GM15510 (cell line): ENCODE measurements around the gene RAP2A.

ENCODE experiments used
- POLR2A ChIP-seq: IDR thresholded peaks from 3 replicates; pipeline ENCODE4 v1.6.1; 2011; ENCODE audit warnings: borderline replicate concordance; ENCODE audit not compliant: insufficient read length; ENCODE audit errors: extremely low read depth

The RAP2A gene

GRCh38 chr13:97403893-97404750, 29.8 kb upstream of the RAP2A start:
- no peak for TF ChIP-seq POLR2A

GRCh38 chr13:97407540-97407939, 26.4 kb upstream of the RAP2A start:
- no peak for TF ChIP-seq POLR2A

- TF ChIP-seq POLR2A: no peak
Observed at GRCh38 chr13:97408938-97409337, 25.0 kb upstream of the RAP2A start.

DNA sequence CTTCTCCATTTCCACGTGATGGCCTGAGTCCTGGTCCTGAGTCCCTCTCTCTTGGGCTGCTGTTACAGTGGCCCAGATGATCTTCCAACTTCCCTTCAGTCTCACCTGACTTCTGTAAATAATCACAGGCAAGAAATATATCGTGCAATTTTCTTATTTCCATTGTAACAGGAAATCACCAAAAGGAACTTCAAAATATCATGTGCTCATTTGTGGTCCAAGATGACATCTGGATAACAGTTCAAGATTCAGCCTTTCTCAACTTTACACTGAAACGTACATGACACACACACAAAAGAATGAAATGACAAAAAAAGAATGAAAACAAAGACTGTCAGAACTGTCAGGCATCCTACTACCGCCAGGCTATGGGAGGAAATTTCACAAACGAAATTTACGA, 22.0 kb upstream of the RAP2A start:
- TF ChIP-seq POLR2A: no peak

DNA sequence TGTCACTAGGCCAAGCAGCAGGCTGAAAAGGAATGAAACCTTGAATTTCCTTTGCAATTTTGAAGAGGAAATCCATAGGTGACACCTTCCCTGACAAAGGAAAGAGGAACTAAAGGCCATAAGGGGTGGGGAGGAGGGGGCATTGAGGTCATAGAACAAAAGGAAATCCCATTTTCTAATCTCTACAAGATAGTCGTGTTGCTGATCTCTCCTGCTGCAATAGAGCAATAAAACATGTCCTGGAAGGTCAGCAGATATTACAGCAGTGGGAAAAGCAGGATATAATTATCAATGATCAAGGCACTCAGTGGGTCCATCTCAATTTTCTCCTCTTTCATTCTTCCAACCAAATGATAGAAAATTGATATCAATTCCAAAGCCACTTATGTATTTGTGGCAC, 20.3 kb upstream of the RAP2A start:
- TF ChIP-seq POLR2A: no peak

- no peak for TF ChIP-seq POLR2A
Observed at GRCh38 chr13:97414392-97414791, 19.6 kb upstream of the RAP2A start.

GRCh38 chr13:97417698-97418097, 16.3 kb upstream of the RAP2A start:
- no peak for TF ChIP-seq POLR2A

GRCh38 chr13:97422118-97423054, 11.6 kb upstream of the RAP2A start:
- TF ChIP-seq POLR2A: no peak

- no peak for TF ChIP-seq POLR2A
Observed at GRCh38 chr13:97423300-97424045, 10.5 kb upstream of the RAP2A start.

GRCh38 chr13:97425590-97425989, 8.4 kb upstream of the RAP2A start:
- no peak for TF ChIP-seq POLR2A

- TF ChIP-seq POLR2A: no peak
Observed at GRCh38 chr13:97426695-97427094, 7.3 kb upstream of the RAP2A start.

DNA sequence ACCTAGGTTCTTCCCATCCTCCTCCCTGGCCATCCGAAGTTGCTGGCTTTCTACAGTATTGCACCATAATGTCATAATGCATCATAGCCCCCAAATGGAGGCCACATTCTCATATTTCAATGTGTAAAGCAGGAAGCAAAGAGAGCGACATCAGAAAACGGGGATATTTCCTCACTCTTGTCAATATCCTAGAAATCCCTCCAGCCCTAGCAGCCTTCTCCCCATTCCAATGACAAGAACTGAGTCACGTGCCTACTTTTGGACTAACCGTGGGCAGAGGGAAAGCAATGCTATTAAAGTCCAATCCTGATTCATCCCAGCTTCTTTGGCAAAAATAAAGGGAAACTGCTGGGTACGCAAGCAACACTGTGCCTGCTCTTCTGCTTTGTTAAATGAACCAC, 4.3 kb upstream of the RAP2A start:
- TF ChIP-seq POLR2A: no peak

DNA sequence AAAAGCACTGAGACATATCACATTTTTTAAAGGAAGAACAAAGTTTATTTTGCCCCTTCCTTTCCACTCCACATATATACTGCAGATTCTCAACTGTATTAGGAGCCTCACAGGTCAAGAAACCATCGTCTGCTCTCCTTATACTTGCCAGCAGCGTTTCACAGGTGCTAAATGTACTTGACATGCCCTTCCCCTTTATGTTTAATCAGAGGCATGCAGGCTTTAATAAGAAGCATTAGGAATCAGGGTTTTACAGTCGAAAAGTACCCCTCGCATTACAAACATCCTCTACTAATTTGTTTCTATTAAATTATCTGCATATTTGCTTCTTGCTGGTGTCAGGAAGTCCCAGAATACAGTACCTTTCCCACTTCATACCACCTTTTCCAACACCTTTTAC, 3.7 kb upstream of the RAP2A start:
- TF ChIP-seq POLR2A: no peak

DNA sequence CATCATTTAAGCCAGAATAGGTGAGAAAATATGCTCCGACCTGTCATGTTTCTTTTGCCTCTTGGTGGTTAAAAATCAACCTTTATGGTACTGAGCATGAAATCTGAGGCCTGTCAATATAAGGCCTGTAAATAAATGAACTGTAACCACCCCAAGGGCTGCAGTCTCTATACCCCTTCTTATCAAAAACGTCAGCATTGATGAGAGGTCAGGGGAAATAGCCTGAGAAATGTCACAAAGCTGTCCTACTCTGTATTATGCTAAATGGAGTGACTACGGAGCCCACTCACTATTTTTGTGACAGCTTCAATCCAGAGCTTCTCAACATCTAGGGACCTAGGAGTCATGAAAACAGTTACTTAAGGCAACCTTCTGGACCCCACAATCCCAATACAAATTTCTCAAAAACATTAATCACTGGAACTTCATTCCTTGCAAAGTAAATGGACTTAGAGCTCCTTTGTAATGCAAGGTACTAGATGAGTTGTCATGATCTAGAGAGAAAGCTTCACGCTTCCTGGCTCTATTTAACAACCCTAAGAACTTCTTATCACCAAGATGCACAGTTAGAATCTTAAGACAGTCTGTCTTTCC, 2.7 kb upstream of the RAP2A start:
- TF ChIP-seq POLR2A: no peak
